Mesodermal cell (in vitro differentiated cells): ENCODE data around the gene TIAM2.

ENCODE experiments used
- H3K27ac ChIP-seq: 2 replicates; pipeline ENCODE4 v1.7.0; 2013; ENCODE audit warnings: mild to moderate bottlenecking, low read depth, low read length, moderate library complexity; ENCODE audit not compliant: severe bottlenecking
- H3K36me3 ChIP-seq: 2 replicates; pipeline ENCODE4 v1.7.1; 2013; ENCODE audit warnings: mild to moderate bottlenecking, low read length, moderate library complexity; ENCODE audit not compliant: control insufficient read depth, insufficient read depth
- H3K4me1 ChIP-seq: one replicate; pipeline ENCODE4 v1.7.1; 2013; ENCODE audit warnings: mild to moderate bottlenecking, low read length; ENCODE audit not compliant: insufficient read depth, control insufficient read depth, poor library complexity, severe bottlenecking
- H3K4me3 ChIP-seq: 2 replicates; pipeline ENCODE4 v1.7.0; 2013; ENCODE audit warnings: low read length, control low read depth, mild to moderate bottlenecking; ENCODE audit not compliant: insufficient read depth, poor library complexity, severe bottlenecking; ENCODE audit errors: extremely low read depth
- H3K9me3 ChIP-seq: 2 replicates; pipeline ENCODE4 v1.7.1; 2013; ENCODE audit warnings: mild to moderate bottlenecking, low read length, moderate library complexity; ENCODE audit not compliant: control insufficient read depth
- WGBS, 2 experiments: methylation state at CpG; one replicate each; pipeline ENCODE4 v1.1.5; 2013; ENCODE audit warnings: missing lambda C conversion rate in 2 of 2; ENCODE audit not compliant: insufficient coverage in 2 of 2; 5-methylcytosine and 5-hydroxymethylcytosine counted together

Gene TIAM2

GRCh38 chr6:155040901-155041650 lies 46.0 kb downstream of the TIAM2 start:
- no peaks in the 10 kb centered on the region for H3K36me3 ChIP-seq
- H3K4me3 ChIP-seq = no peak overlapping the region
- H3K9me3 ChIP-seq = no peaks in the 10 kb centered on the region
- H3K27ac ChIP-seq = no peak overlapping the region
- WGBS, 2 experiments = 75% methylated on average over 1 of the region's 2 CpGs; no CpG with 5 or more reads in 1 of the 2 experiments
- H3K4me1 ChIP-seq = no peaks in the 10 kb centered on the region

- no peaks in the 10 kb centered on the region for H3K36me3 ChIP-seq
- no peak overlapping the region for H3K4me3 ChIP-seq
- H3K9me3 ChIP-seq = no peaks in the 10 kb centered on the region
- 92 to 100% methylated on average over 4 to 7 of the region's 12 CpGs for whole genome bisulfite sequencing, 2 experiments
- no peaks in the 10 kb centered on the region for H3K4me1 ChIP-seq
- H3K27ac ChIP-seq = no peak overlapping the region
Observed at GRCh38 chr6:155041741-155042279, 46.7 kb downstream of the TIAM2 start.

GRCh38 chr6:155042983-155043382 lies 47.9 kb downstream of the TIAM2 start:
- 88 to 92% methylated on average over 1 to 2 of the region's 2 CpGs for WGBS, 2 experiments
- Histone ChIP-seq H3K9me3 (no peaks in the 10 kb centered on the region), H3K4me3 (no peak overlapping the region), H3K4me1 (no peaks in the 10 kb centered on the region), H3K36me3 (no peaks in the 10 kb centered on the region), H3K27ac (no peak overlapping the region)

GRCh38 chr6:155045561-155046404 lies 50.7 kb downstream of the TIAM2 start:
- Histone ChIP-seq H3K9me3 (no peaks in the 10 kb centered on the region), H3K4me3 (no peak overlapping the region), H3K36me3 (no peaks in the 10 kb centered on the region), H3K4me1 (no peaks in the 10 kb centered on the region), H3K27ac (no peak overlapping the region)
- WGBS, 2 experiments = 73 to 82% methylated on average over 4 to 6 of the region's 9 CpGs

GRCh38 chr6:155047523-155047922 lies 52.4 kb downstream of the TIAM2 start:
- H3K27ac ChIP-seq = no peak overlapping the region
- H3K9me3 ChIP-seq = no peaks in the 10 kb centered on the region
- no peak overlapping the region for H3K4me3 ChIP-seq
- WGBS, 2 experiments = 63 to 80% methylated on average over 1 to 3 of the region's 7 CpGs
- no peaks in the 10 kb centered on the region for H3K4me1 ChIP-seq
- H3K36me3 ChIP-seq = no peaks in the 10 kb centered on the region

- Histone ChIP-seq H3K27ac (no peak overlapping the region), H3K4me1 (no peaks in the 10 kb centered on the region), H3K36me3 (no peaks in the 10 kb centered on the region), H3K4me3 (no peak overlapping the region), H3K9me3 (no peaks in the 10 kb centered on the region)
- 86 to 96% methylated on average over 2 of the region's 5 CpGs for WGBS, 2 experiments
Observed at GRCh38 chr6:155050311-155050710, 55.2 kb downstream of the TIAM2 start.

- Histone ChIP-seq H3K4me1 (no peaks in the 10 kb centered on the region), H3K4me3 (no peak overlapping the region), H3K9me3 (no peaks in the 10 kb centered on the region), H3K36me3 (no peaks in the 10 kb centered on the region), H3K27ac (no peak overlapping the region)
- WGBS, 2 experiments = 77 to 87% methylated on average over 11 to 12 of the region's 12 CpGs
Observed at GRCh38 chr6:155054491-155055250, 59.6 kb downstream of the TIAM2 start.

- Histone ChIP-seq H3K36me3 (no peaks in the 10 kb centered on the region), H3K4me3 (no peak overlapping the region), H3K9me3 (no peaks in the 10 kb centered on the region), H3K4me1 (no peaks in the 10 kb centered on the region), H3K27ac (no peak overlapping the region)
- WGBS, 2 experiments = no CpG with 5 or more reads among the region's 2 CpGs
Observed at GRCh38 chr6:155055729-155056128, 60.6 kb downstream of the TIAM2 start.

GRCh38 chr6:155056756-155057155 lies 61.6 kb downstream of the TIAM2 start:
- Histone ChIP-seq H3K4me1 (no peaks in the 10 kb centered on the region), H3K36me3 (no peaks in the 10 kb centered on the region), H3K9me3 (no peaks in the 10 kb centered on the region), H3K4me3 (no peak overlapping the region), H3K27ac (no peak overlapping the region)
- WGBS, 2 experiments = 100% methylated on average over 1 of the region's 3 CpGs

GRCh38 chr6:155061381-155061780 lies 66.3 kb downstream of the TIAM2 start:
- Histone ChIP-seq H3K27ac (no peak overlapping the region), H3K4me1 (no peaks in the 10 kb centered on the region), H3K36me3 (no peaks in the 10 kb centered on the region), H3K4me3 (no peak overlapping the region), H3K9me3 (no peaks in the 10 kb centered on the region)
- WGBS, 2 experiments = 100% methylated on average over 2 to 4 of the region's 8 CpGs
